ENCODE data around the gene PTPRR. TPM values are rescaled to one million over a fixed set of nuclear protein-coding genes. Genes with fewer than 3 reads are reported as not detected.

The PTPRR gene
- total and polyA plus RNA-seq, 9 donors = 1.1 to 3.3 (median 2.3) TPM

GRCh38 chr12:70876952-70877351, 43.6 kb downstream of the PTPRR start:
- peak; percentile 24 for DNase-seq
- Histone ChIP-seq H3K4me1 (ENCODE audit: control insufficient read depth, insufficient read depth, low read length) (no peaks in the 10 kb centered on the region), H3K4me3 (ENCODE audit: low read length) (no peak overlapping the region), H3K27ac (ENCODE audit: low read length) (no peak overlapping the region), H3K9me3 (replicated peaks; ENCODE audit: control insufficient read depth, low read depth, low read length) (no peaks in the 10 kb centered on the region), H3K36me3 (ENCODE audit: control insufficient read depth, insufficient read depth, low read length) (no peaks in the 10 kb centered on the region), H3K27me3 (ENCODE audit: control insufficient read depth, insufficient read depth, low read length) (no peaks in the 10 kb centered on the region)
- 46% methylated on average over 2 of the region's 3 CpGs for WGBS (ENCODE audit: insufficient coverage)

- no peak for DNase-seq
- Histone ChIP-seq H3K4me1 (ENCODE audit: control insufficient read depth, insufficient read depth, low read length) (no peaks in the 10 kb centered on the region), H3K9me3 (replicated peaks; ENCODE audit: control insufficient read depth, low read depth, low read length) (no peaks in the 10 kb centered on the region), H3K27me3 (ENCODE audit: control insufficient read depth, insufficient read depth, low read length) (no peaks in the 10 kb centered on the region), H3K4me3 (ENCODE audit: low read length) (no peak overlapping the region), H3K36me3 (ENCODE audit: control insufficient read depth, insufficient read depth, low read length) (no peaks in the 10 kb centered on the region), H3K27ac (ENCODE audit: low read length) (no peak overlapping the region)
Measured at GRCh38 chr12:70875628-70876027, 44.9 kb downstream of the PTPRR start.

DNA sequence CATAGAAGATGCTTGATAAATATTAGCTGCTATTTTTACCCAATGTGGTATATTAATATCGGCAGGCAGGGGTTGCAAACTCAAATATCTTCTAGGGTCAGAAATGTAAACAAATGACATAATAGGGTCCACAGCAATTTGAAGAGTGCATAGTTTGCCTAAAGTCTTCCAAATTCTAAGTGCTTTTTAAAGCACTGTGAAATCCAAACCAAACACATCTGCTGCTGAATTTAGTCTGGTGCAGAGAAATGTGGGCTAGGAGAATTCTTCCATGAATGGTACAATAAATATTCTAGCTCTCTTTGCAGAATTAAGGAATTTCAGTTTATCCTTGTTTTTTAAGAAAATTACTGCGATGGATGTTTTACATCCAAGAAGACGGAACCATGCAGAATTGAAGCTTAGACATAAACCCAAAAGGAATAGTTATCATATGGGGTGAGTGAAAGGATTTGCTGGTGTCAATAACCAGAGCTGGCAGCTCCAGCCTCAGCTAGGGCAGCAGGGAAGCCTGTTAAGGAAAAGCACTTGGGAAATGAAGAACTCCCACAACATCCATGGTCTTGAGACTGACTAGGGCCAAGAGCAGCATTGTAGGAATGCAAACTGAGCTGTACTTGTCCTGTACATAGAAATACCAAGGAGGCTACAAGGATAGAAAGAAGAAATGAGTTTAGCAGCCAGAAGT, 65.5 kb downstream of the PTPRR start:
- no peak overlapping the region for H3K27ac ChIP-seq (ENCODE audit: low read length)
- peaks cover 9% of the 10 kb centered on the region for H3K4me1 ChIP-seq (ENCODE audit: control insufficient read depth, insufficient read depth, low read length)
- no peaks in the 10 kb centered on the region for H3K36me3 ChIP-seq (ENCODE audit: control insufficient read depth, insufficient read depth, low read length)
- peak; percentile 19 for DNase-seq
- no peak overlapping the region for H3K4me3 ChIP-seq (ENCODE audit: low read length)
- WGBS (ENCODE audit: insufficient coverage) = no CpG with 5 or more reads among the region's 3 CpGs
- no peaks in the 10 kb centered on the region for H3K9me3 ChIP-seq (replicated peaks; ENCODE audit: control insufficient read depth, low read depth, low read length)
- no peaks in the 10 kb centered on the region for H3K27me3 ChIP-seq (ENCODE audit: control insufficient read depth, insufficient read depth, low read length)

DNA sequence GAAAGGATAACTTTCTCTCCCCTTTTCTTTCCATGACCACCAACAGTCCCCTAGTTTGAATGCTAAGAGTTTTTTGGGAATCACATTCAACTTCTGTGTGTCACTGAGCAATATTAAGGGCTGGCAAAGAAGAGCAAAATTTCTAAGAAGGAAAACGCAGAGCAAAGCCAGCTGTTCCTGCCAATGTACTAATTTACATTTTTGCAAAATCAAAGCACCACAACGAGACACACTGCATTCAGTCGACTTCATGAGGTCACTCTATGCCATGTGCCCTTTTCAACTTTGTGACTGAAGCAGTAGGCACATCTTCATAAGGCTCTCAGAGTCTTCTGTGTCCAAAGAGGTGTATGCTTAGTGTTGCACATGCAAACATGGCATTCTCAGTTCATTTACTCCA, 66.4 kb downstream of the PTPRR start:
- WGBS (ENCODE audit: insufficient coverage) = 33% methylated on average over 1 of the region's 3 CpGs

GRCh38 chr12:70853326-70853725, 67.2 kb downstream of the PTPRR start:
- Histone ChIP-seq H3K4me3 (ENCODE audit: low read length) (no peak overlapping the region), H3K9me3 (replicated peaks; ENCODE audit: control insufficient read depth, low read depth, low read length) (no peaks in the 10 kb centered on the region), H3K27me3 (ENCODE audit: control insufficient read depth, insufficient read depth, low read length) (no peaks in the 10 kb centered on the region), H3K36me3 (ENCODE audit: control insufficient read depth, insufficient read depth, low read length) (no peaks in the 10 kb centered on the region), H3K4me1 (ENCODE audit: control insufficient read depth, insufficient read depth, low read length) (peaks cover 9% of the 10 kb centered on the region), H3K27ac (ENCODE audit: low read length) (no peak overlapping the region)
- 66% methylated on average over 2 of the region's 3 CpGs for WGBS (ENCODE audit: insufficient coverage)
- peak; percentile 43 for DNase-seq

More for the DNA sequence above, 66.4 kb downstream of the PTPRR start:
- peaks cover 9% of the 10 kb centered on the region for H3K4me1 ChIP-seq (ENCODE audit: control insufficient read depth, insufficient read depth, low read length)
- peak; percentile 11 for DNase-seq
- no peaks in the 10 kb centered on the region for H3K36me3 ChIP-seq (ENCODE audit: control insufficient read depth, insufficient read depth, low read length)
- H3K27me3 ChIP-seq (ENCODE audit: control insufficient read depth, insufficient read depth, low read length) = no peaks in the 10 kb centered on the region
- H3K9me3 ChIP-seq (replicated peaks; ENCODE audit: control insufficient read depth, low read depth, low read length) = no peaks in the 10 kb centered on the region
- no peak overlapping the region for H3K4me3 ChIP-seq (ENCODE audit: low read length)
- H3K27ac ChIP-seq (ENCODE audit: low read length) = no peak overlapping the region

GRCh38 chr12:70852416-70853150, 68.0 kb downstream of the PTPRR start:
- H3K36me3 ChIP-seq (ENCODE audit: control insufficient read depth, insufficient read depth, low read length) = no peaks in the 10 kb centered on the region
- 63% methylated on average over 2 of the region's 7 CpGs for WGBS (ENCODE audit: insufficient coverage)
- no peak for DNase-seq
- H3K9me3 ChIP-seq (replicated peaks; ENCODE audit: control insufficient read depth, low read depth, low read length) = no peaks in the 10 kb centered on the region
- peaks cover 9% of the 10 kb centered on the region for H3K4me1 ChIP-seq (ENCODE audit: control insufficient read depth, insufficient read depth, low read length)
- no peak overlapping the region for H3K4me3 ChIP-seq (ENCODE audit: low read length)
- no peaks in the 10 kb centered on the region for H3K27me3 ChIP-seq (ENCODE audit: control insufficient read depth, insufficient read depth, low read length)
- H3K27ac ChIP-seq (ENCODE audit: low read length) = no peak overlapping the region

- H3K4me3 ChIP-seq (ENCODE audit: low read length) = no peak overlapping the region
- H3K9me3 ChIP-seq (replicated peaks; ENCODE audit: control insufficient read depth, low read depth, low read length) = no peaks in the 10 kb centered on the region
- peaks cover 4% of the 10 kb centered on the region for H3K4me1 ChIP-seq (ENCODE audit: control insufficient read depth, insufficient read depth, low read length)
- H3K27ac ChIP-seq (ENCODE audit: low read length) = no peak overlapping the region
- no peaks in the 10 kb centered on the region for H3K36me3 ChIP-seq (ENCODE audit: control insufficient read depth, insufficient read depth, low read length)
- H3K27me3 ChIP-seq (ENCODE audit: control insufficient read depth, insufficient read depth, low read length) = no peaks in the 10 kb centered on the region
- no CpG with 5 or more reads among the region's 3 CpGs for WGBS (ENCODE audit: insufficient coverage)
- peak; percentile 40 for DNase-seq
Measured at GRCh38 chr12:70849265-70849960, 71.1 kb downstream of the PTPRR start.

DNA sequence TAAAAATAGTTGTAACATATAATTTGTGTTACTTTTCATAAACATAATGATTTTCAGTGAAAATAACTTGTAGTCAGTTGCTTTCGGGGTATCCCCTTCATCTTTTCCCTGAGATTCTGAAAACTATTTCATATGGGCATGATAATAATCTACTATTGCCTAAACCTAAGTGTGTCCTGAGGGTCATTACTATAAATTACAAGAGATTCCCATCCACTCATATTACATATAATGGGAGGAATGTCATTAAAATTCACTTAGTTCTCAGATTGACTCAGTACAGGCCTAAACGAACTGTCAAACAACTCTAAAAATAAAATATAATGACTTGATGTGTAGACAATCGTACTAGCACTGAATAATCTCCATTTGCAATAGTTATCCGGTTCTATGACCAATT, 72.7 kb downstream of the PTPRR start:
- H3K36me3 ChIP-seq (ENCODE audit: control insufficient read depth, insufficient read depth, low read length) = no peaks in the 10 kb centered on the region
- no peak overlapping the region for H3K27ac ChIP-seq (ENCODE audit: low read length)
- no CpG with 5 or more reads among the region's 4 CpGs for WGBS (ENCODE audit: insufficient coverage)
- H3K4me3 ChIP-seq (ENCODE audit: low read length) = no peak overlapping the region
- H3K9me3 ChIP-seq (replicated peaks; ENCODE audit: control insufficient read depth, low read depth, low read length) = no peaks in the 10 kb centered on the region
- no peaks in the 10 kb centered on the region for H3K4me1 ChIP-seq (ENCODE audit: control insufficient read depth, insufficient read depth, low read length)
- no peak for DNase-seq
- no peaks in the 10 kb centered on the region for H3K27me3 ChIP-seq (ENCODE audit: control insufficient read depth, insufficient read depth, low read length)

DNA sequence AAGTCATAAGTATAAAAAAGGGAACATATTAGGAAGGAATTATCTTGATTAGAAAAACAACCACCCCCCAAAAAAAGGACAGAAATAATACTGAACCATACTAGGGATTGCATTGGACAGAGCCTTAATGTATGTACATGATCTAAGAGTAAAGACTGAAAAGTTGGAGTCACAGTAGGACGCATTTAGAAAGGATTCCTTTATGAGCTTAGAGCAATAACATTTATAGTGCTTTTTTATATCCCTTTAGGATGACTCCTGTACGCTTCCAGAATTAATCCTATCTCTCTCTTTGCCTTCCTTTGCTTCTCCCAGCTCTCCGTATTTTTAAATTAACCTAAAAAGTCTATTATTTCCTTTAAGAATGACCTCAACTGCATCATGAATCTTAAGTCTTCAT, 75.3 kb downstream of the PTPRR start:
- Histone ChIP-seq H3K27me3 (ENCODE audit: control insufficient read depth, insufficient read depth, low read length) (no peaks in the 10 kb centered on the region), H3K36me3 (ENCODE audit: control insufficient read depth, insufficient read depth, low read length) (no peaks in the 10 kb centered on the region), H3K27ac (ENCODE audit: low read length) (no peak overlapping the region), H3K4me1 (ENCODE audit: control insufficient read depth, insufficient read depth, low read length) (no peaks in the 10 kb centered on the region), H3K9me3 (replicated peaks; ENCODE audit: control insufficient read depth, low read depth, low read length) (no peaks in the 10 kb centered on the region), H3K4me3 (ENCODE audit: low read length) (no peak overlapping the region)
- WGBS (ENCODE audit: insufficient coverage) = no CpG with 5 or more reads among the region's 3 CpGs
- no peak for DNase-seq

DNA sequence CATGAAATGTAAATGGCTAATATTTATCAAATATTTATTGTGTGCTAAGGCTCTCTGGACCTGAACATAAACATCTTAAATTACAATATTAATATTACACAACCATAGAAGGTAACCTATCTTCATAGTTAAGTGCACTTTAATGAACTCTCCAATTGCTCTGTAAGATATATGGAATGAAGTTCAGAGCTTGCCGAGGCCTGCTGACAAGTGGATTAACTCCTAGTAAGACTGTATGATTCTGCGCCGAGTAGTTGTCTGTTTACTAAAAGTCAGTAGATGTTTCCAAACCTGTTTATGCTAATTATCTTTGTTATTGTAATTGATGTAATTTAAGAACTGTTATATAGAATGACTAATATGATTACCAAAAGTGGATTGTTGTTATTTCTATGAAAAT, 77.2 kb downstream of the PTPRR start:
- Histone ChIP-seq H3K36me3 (ENCODE audit: control insufficient read depth, insufficient read depth, low read length) (no peaks in the 10 kb centered on the region), H3K27ac (ENCODE audit: low read length) (no peak overlapping the region), H3K4me3 (ENCODE audit: low read length) (no peak overlapping the region), H3K4me1 (ENCODE audit: control insufficient read depth, insufficient read depth, low read length) (no peaks in the 10 kb centered on the region), H3K27me3 (ENCODE audit: control insufficient read depth, insufficient read depth, low read length) (no peaks in the 10 kb centered on the region), H3K9me3 (replicated peaks; ENCODE audit: control insufficient read depth, low read depth, low read length) (no peaks in the 10 kb centered on the region)
- WGBS (ENCODE audit: insufficient coverage) = no CpG with 5 or more reads among the region's 3 CpGs
- DNase-seq = no peak
